Measurements from ENCODE around the gene GFOD2. TPM values are rescaled to one million over a fixed set of nuclear protein-coding genes. Genes with fewer than 3 reads are reported as not detected.

GFOD2 gene
- total RNA-seq, 1 donor from 2014 or later = 32.4 TPM

DNA sequence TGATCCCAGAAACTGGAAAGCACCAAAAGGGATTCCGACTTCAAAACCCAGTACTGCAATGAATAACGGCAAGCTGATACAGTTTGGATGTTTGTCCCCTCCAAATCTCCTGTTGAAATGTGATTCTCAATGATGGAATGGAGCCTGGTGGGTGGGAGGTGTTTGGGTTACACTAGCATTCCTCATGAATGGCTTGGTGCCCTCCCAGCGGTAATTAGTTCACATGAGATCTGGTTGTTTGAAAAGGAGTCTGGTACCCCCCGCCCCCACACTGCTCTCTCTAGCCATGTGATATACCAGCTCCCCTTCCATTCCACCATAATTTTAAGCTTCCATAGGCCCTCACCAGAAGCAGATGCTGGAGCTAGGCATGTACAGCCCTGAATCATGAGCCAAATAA lies 47.2 kb upstream of the GFOD2 start:
- H3K4me2 ChIP-seq (ENCODE audit: low read length) = no peak overlapping the region
- no peaks in the 10 kb centered on the region for H3K36me3 ChIP-seq (ENCODE audit: insufficient read depth, low read length)
- Mint-ChIP-seq H3K4me1 (ENCODE audit: low read depth, unreplicated experiment) (peaks cover 6% of the 10 kb centered on the region), H3K9me3 (ENCODE audit: unreplicated experiment) (no peaks in the 10 kb centered on the region), H3K4me3 (ENCODE audit: unreplicated experiment) (no peak overlapping the region), H3K27me3 (ENCODE audit: low read depth, unreplicated experiment) (no peaks in the 10 kb centered on the region), H3K36me3 (ENCODE audit: low read depth, unreplicated experiment) (peaks cover 9% of the 10 kb centered on the region), H3K27ac (ENCODE audit: unreplicated experiment) (no peak overlapping the region)
- FAIRE-seq = no peak
- peak; percentile 27 for DNase-seq (ENCODE audit: low read depth)
- H3K79me2 ChIP-seq (ENCODE audit: insufficient read depth, low read length) = peaks cover 3% of the 10 kb centered on the region
- peaks cover 5% of the 10 kb centered on the region for H3K4me1 ChIP-seq (ENCODE audit: insufficient read depth, low read length)
- H3K27ac ChIP-seq (ENCODE audit: low read depth, low read length) = no peak overlapping the region
- no peaks in the 10 kb centered on the region for H3K9me3 ChIP-seq (ENCODE audit: insufficient read depth, low read depth, low read length)
- H3K27me3 ChIP-seq (ENCODE audit: insufficient read depth, low read length) = no peaks in the 10 kb centered on the region
- peaks cover 18% of the 10 kb centered on the region for H4K20me1 ChIP-seq (ENCODE audit: insufficient read depth, low read length)
- TF ChIP-seq, protein P1, sequence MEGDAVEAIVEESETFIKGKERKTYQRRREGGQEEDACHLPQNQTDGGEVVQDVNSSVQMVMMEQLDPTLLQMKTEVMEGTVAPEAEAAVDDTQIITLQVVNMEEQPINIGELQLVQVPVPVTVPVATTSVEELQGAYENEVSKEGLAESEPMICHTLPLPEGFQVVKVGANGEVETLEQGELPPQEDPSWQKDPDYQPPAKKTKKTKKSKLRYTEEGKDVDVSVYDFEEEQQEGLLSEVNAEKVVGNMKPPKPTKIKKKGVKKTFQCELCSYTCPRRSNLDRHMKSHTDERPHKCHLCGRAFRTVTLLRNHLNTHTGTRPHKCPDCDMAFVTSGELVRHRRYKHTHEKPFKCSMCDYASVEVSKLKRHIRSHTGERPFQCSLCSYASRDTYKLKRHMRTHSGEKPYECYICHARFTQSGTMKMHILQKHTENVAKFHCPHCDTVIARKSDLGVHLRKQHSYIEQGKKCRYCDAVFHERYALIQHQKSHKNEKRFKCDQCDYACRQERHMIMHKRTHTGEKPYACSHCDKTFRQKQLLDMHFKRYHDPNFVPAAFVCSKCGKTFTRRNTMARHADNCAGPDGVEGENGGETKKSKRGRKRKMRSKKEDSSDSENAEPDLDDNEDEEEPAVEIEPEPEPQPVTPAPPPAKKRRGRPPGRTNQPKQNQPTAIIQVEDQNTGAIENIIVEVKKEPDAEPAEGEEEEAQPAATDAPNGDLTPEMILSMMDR (IDR thresholded peaks at IDR 0.05; ENCODE audit: insufficient read depth, low read depth, low read length) = no peak
- TF ChIP-seq EZH2 (IDR thresholded peaks at IDR 0.05; ENCODE audit: insufficient read depth, low read length) = no peak
- H3K4me3 ChIP-seq (ENCODE audit: insufficient read depth, low read depth, low read length) = no peak overlapping the region
- H2AFZ ChIP-seq (ENCODE audit: low read depth, low read length) = no peak overlapping the region
- no peak overlapping the region for H3K9ac ChIP-seq (ENCODE audit: low read length)

DNA sequence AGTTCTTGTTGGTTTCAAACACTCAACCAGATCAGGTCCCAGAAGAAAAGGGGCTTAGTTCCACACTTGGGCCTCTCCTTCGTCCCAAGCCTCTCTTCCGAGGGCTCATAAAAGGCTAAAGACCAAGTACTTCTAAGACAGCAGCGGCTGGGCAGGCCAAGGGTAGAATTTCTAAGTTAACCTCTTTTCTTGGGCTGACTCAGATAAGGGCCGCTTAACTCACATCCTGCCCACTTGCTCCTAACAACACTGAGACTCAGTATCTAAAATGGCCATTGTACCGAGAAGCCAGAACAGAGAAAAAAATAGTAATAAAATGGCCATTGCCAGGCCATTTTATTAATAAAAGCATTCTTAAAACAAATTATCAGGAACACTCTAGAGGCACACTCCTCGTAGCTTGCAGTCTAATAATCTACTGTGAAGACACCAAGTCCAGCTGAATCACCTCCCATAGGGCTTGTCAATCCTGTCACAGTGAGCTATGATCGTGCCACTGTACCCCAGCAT lies 45.1 kb upstream of the GFOD2 start:
- Histone ChIP-seq H3K36me3 (ENCODE audit: insufficient read depth, low read length) (no peaks in the 10 kb centered on the region), H3K27me3 (ENCODE audit: insufficient read depth, low read length) (no peaks in the 10 kb centered on the region), H3K9ac (ENCODE audit: low read length) (no peak overlapping the region), H3K9me3 (ENCODE audit: insufficient read depth, low read depth, low read length) (no peaks in the 10 kb centered on the region), H3K79me2 (ENCODE audit: insufficient read depth, low read length) (no peaks in the 10 kb centered on the region), H3K4me2 (ENCODE audit: low read length) (no peak overlapping the region), H3K4me1 (ENCODE audit: insufficient read depth, low read length) (peaks cover 5% of the 10 kb centered on the region), H4K20me1 (ENCODE audit: insufficient read depth, low read length) (peaks cover 29% of the 10 kb centered on the region), H2AFZ (ENCODE audit: low read depth, low read length) (no peak overlapping the region), H3K4me3 (ENCODE audit: insufficient read depth, low read depth, low read length) (no peak overlapping the region), H3K27ac (ENCODE audit: low read depth, low read length) (no peak overlapping the region)
- H3K27ac Mint-ChIP-seq (ENCODE audit: unreplicated experiment) = no peak overlapping the region
- peaks cover 12% of the 10 kb centered on the region for H3K36me3 Mint-ChIP-seq (ENCODE audit: low read depth, unreplicated experiment)
- no peak for TF ChIP-seq EZH2 (IDR thresholded peaks at IDR 0.05; ENCODE audit: insufficient read depth, low read length)
- TF ChIP-seq, protein P1 (IDR thresholded peaks at IDR 0.05; ENCODE audit: insufficient read depth, low read depth, low read length) = no peak
- H3K27me3 Mint-ChIP-seq (ENCODE audit: low read depth, unreplicated experiment) = no peaks in the 10 kb centered on the region
- no peaks in the 10 kb centered on the region for H3K9me3 Mint-ChIP-seq (ENCODE audit: unreplicated experiment)
- H3K4me3 Mint-ChIP-seq (ENCODE audit: unreplicated experiment) = no peak overlapping the region
- FAIRE-seq = no peak
- peaks cover 7% of the 10 kb centered on the region for H3K4me1 Mint-ChIP-seq (ENCODE audit: low read depth, unreplicated experiment)
- DNase-seq (ENCODE audit: low read depth) = no peak

DNA sequence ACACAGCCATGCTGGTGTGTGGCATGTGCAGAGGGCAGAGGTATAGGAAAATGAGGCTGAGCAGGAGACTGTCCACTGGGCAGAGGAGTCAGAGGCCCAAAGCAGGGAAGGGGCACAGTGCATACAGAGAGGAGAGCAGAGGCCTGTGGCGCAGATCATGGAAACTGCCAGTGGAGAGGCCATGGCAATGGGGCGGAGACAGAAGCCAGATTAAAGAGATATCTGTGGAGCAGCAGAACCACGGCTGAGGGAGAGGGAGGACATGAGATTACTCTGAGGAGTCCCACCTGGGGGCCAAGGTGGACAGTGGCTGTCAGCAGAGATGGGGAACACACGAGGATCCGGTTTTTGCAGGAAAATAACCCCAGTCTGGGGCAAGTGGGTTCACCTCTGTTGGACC lies 44.0 kb upstream of the GFOD2 start:
- Histone ChIP-seq H3K9ac (ENCODE audit: low read length) (no peak overlapping the region), H2AFZ (ENCODE audit: low read depth, low read length) (no peak overlapping the region), H3K36me3 (ENCODE audit: insufficient read depth, low read length) (no peaks in the 10 kb centered on the region), H3K4me3 (ENCODE audit: insufficient read depth, low read depth, low read length) (no peak overlapping the region), H3K79me2 (ENCODE audit: insufficient read depth, low read length) (peaks cover 2% of the 10 kb centered on the region), H3K4me2 (ENCODE audit: low read length) (no peak overlapping the region), H4K20me1 (ENCODE audit: insufficient read depth, low read length) (peaks cover 36% of the 10 kb centered on the region), H3K9me3 (ENCODE audit: insufficient read depth, low read depth, low read length) (no peaks in the 10 kb centered on the region), H3K27ac (ENCODE audit: low read depth, low read length) (no peak overlapping the region), H3K4me1 (ENCODE audit: insufficient read depth, low read length) (peaks cover 4% of the 10 kb centered on the region), H3K27me3 (ENCODE audit: insufficient read depth, low read length) (no peaks in the 10 kb centered on the region)
- H3K4me3 Mint-ChIP-seq (ENCODE audit: unreplicated experiment) = no peak overlapping the region
- peaks cover 12% of the 10 kb centered on the region for H3K36me3 Mint-ChIP-seq (ENCODE audit: low read depth, unreplicated experiment)
- H3K27me3 Mint-ChIP-seq (ENCODE audit: low read depth, unreplicated experiment) = no peaks in the 10 kb centered on the region
- no peak for TF ChIP-seq EZH2 (IDR thresholded peaks at IDR 0.05; ENCODE audit: insufficient read depth, low read length)
- TF ChIP-seq, protein P1 (IDR thresholded peaks at IDR 0.05; ENCODE audit: insufficient read depth, low read depth, low read length) = no peak
- no peak for DNase-seq (ENCODE audit: low read depth)
- no peaks in the 10 kb centered on the region for H3K9me3 Mint-ChIP-seq (ENCODE audit: unreplicated experiment)
- no peak for FAIRE-seq
- no peak overlapping the region for H3K27ac Mint-ChIP-seq (ENCODE audit: unreplicated experiment)
- peaks cover 7% of the 10 kb centered on the region for H3K4me1 Mint-ChIP-seq (ENCODE audit: low read depth, unreplicated experiment)

Data from astrocyte (in vitro differentiated cells and primary cell).